Osteoblast (primary cell): ENCODE measurements around the gene RIBC2. TPM values are rescaled to one million over a fixed set of nuclear protein-coding genes. Genes with fewer than 3 reads are reported as not detected.

ENCODE experiments used
- DNase-seq: peaks from one replicate; pipeline ENCODE4 v3.0.0; 2011; ENCODE audit warnings: low spot score, mixed read lengths; ENCODE audit not compliant: insufficient read length; ENCODE audit errors: missing footprints
- H2AFZ ChIP-seq: 2 replicates; pipeline ENCODE4 v1.6.0; 2011; ENCODE audit warnings: mild to moderate bottlenecking, low read length
- H3K27ac ChIP-seq: 2 replicates; pipeline ENCODE4 v1.5.1; 2011; ENCODE audit warnings: mild to moderate bottlenecking, low read depth, low read length, moderate library complexity
- H3K27me3 ChIP-seq: 2 replicates; pipeline ENCODE4 v1.6.0; 2012; ENCODE audit warnings: mild to moderate bottlenecking, control low read depth, inconsistent platforms, low read length, moderate library complexity; ENCODE audit not compliant: insufficient read depth
- H3K36me3 ChIP-seq: 2 replicates; pipeline ENCODE4 v1.5.1; 2011; ENCODE audit warnings: mild to moderate bottlenecking, low read length, control low read depth, moderate library complexity; ENCODE audit not compliant: insufficient read depth
- H3K4me1 ChIP-seq: 2 replicates; pipeline ENCODE4 v1.5.1; 2011; ENCODE audit warnings: mild to moderate bottlenecking, low read length, control low read depth, moderate library complexity; ENCODE audit not compliant: insufficient read depth
- H3K4me2 ChIP-seq: 2 replicates; pipeline ENCODE4 v1.6.0; 2011; ENCODE audit warnings: mild to moderate bottlenecking, low read length; ENCODE audit not compliant: insufficient read depth
- H3K4me3 ChIP-seq: fragments of 200-600 bp; sonication (generic); 3 replicates; pipeline ENCODE4 v1.5.1; 2012; ENCODE audit warnings: mild to moderate bottlenecking, low read length, inconsistent platforms; ENCODE audit not compliant: insufficient read depth
- H3K79me2 ChIP-seq: 2 replicates; pipeline ENCODE4 v1.6.0; 2012; ENCODE audit warnings: mild to moderate bottlenecking, low read length, control low read depth, inconsistent platforms; ENCODE audit not compliant: insufficient read depth
- H3K9me3 ChIP-seq: 2 replicates; pipeline ENCODE4 v1.5.1; 2011; ENCODE audit warnings: low read depth, low read length, control low read depth
- H4K20me1 ChIP-seq: 2 replicates; pipeline ENCODE4 v1.6.0; 2012; ENCODE audit warnings: mild to moderate bottlenecking, low read length, control low read depth; ENCODE audit not compliant: insufficient read depth
- CTCF ChIP-seq: IDR thresholded peaks from 2 replicates; pipeline ENCODE4 v1.5.1; 2011; ENCODE audit warnings: mild to moderate bottlenecking, low read depth, low read length, moderate library complexity; ENCODE audit errors: extremely low read depth
- total RNA-seq: library from RNA; depleted of rRNA; stranded (reverse); fragments of >200 nt; gene quantifications from 2 replicates; pipeline ENCODE4 v1.2.3, GENCODE V29; 2012

RIBC2 gene
- total RNA-seq, 1 donor = not detected

- Histone ChIP-seq H3K4me3 (no peak overlapping the region), H3K9me3 (no peaks in the 10 kb centered on the region), H3K4me1 (peaks cover 11% of the 10 kb centered on the region), H3K79me2 (no peaks in the 10 kb centered on the region), H3K4me2 (no peak overlapping the region), H2AFZ (no peak overlapping the region), H3K36me3 (no peaks in the 10 kb centered on the region), H4K20me1 (no peaks in the 10 kb centered on the region), H3K27me3 (no peaks in the 10 kb centered on the region), H3K27ac (no peak overlapping the region)
- no peak for DNase-seq
- TF ChIP-seq CTCF = no peak
Observed at GRCh38 chr22:45481661-45482060, 68.2 kb downstream of the RIBC2 start.

Other genes with a start within 250 kb of the RIBC2 start
- 34.8 and 54.3 TPM in 2 replicates for gene NUP50, start 249.8 kb upstream of the RIBC2 start, total RNA-seq
- 31.8 and 43.4 TPM in 2 replicates for gene KIAA0930, start 172.8 kb upstream of the RIBC2 start, total RNA-seq
- not detected in 2 replicates for gene UPK3A, start 128.7 kb upstream of the RIBC2 start, total RNA-seq
- 21.7 and 23.9 TPM in 2 replicates for gene FAM118A, start 103.8 kb upstream of the RIBC2 start, total RNA-seq
- gene SMC1B, start 94 bp upstream of the RIBC2 start, total RNA-seq = not detected in 2 replicates
- 88.3 and 122 TPM in 2 replicates for gene FBLN1, start 89.2 kb downstream of the RIBC2 start, total RNA-seq